K562 treated with DMSO at 1 percent for 12 hours (cell line): ENCODE measurements around the gene IFI27. TPM values are rescaled to one million over a fixed set of nuclear protein-coding genes. Genes with fewer than 3 reads are reported as not detected.

Source experiments
- total RNA-seq: library from RNA; unstranded; fragments of 300-600 nt; gene quantifications from 2 replicates; pipeline ENCODE4 v1.2.3, GENCODE V29; 2022; ENCODE audit not compliant: insufficient read depth

The IFI27 gene
- 7.4 and 10.7 TPM in 2 replicates for total RNA-seq

DNA sequence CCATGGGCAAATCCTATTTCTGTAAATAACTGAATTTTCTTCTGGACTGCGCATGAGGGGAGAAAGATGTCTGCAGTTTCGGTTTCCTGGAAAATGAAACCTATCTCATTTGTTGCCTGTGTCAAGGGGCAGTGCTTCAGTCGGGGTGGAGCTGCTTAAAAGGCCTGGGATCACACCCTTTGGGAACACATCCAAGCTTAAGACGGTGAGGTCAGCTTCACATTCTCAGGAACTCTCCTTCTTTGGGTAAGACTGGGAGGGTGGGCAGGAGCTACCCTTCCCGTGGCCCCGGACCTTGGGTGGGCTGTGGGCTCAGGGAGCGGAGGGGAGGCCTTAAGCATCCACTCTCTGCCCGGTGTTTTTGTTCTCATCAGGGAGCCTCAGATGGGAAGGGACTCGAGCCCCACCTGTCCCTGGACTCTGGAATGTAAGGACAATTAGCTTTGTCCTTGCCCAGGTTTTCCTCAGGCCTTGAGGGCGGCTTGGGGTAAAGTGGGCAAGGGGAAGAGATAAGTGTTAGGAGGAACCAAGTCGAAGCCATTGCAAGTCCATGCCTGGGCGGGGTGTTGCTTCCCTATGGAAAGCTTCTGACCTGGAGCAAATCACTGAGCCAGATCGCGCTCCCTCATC, at the start of gene IFI27:
TSS of gene IFI27 (plus strand) at position 185 of the 630 bp plus-strand sequence.

DNA sequence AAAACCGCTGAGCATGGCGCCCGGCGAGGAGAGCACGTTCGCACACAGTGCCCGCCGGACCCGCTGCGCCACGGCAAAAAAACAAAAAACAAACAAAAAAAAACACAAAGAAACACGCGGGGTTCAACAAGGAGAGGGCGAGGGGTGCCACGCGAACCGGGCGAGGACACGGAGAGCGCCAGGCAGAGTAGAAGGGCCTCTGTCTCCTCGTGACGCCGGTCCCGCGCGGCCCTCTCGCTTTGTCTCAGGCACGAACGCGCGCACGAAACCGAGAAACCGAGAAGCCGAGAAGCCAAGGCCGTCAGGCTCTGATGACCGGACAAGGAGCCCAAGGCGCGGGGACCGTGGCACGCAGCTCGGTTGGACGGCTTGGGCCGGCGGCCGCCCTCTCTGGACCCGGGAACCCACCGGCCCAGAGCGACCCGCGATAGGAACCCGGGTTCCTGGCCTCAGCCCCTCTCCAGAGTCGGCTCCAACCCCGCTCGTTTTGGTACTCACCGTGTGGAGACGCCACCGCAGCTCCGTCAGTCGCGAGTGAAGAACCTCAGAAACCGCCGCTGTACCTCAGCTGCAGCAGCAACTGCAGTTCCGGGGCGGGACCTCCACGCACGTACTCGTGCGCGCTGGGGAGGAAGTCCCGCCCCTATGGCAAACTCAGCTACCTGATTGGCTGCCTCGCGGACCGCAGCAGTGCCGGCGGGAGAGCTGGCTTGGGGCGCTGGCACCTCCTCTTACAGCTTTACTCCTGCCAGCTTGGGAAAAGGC, 29.7 kb upstream of the IFI27 start, which contains the start of the genes DDX24 and IFI27L1:
TSS of gene DDX24 (minus strand) at position 582 of the 765 bp plus-strand sequence. CDS start 1,460 bp downstream, outside the sequence.
TSS of gene IFI27L1 (plus strand) at position 690 of the 765 bp plus-strand sequence. CDS start 15,628 bp downstream, outside the sequence.

DNA sequence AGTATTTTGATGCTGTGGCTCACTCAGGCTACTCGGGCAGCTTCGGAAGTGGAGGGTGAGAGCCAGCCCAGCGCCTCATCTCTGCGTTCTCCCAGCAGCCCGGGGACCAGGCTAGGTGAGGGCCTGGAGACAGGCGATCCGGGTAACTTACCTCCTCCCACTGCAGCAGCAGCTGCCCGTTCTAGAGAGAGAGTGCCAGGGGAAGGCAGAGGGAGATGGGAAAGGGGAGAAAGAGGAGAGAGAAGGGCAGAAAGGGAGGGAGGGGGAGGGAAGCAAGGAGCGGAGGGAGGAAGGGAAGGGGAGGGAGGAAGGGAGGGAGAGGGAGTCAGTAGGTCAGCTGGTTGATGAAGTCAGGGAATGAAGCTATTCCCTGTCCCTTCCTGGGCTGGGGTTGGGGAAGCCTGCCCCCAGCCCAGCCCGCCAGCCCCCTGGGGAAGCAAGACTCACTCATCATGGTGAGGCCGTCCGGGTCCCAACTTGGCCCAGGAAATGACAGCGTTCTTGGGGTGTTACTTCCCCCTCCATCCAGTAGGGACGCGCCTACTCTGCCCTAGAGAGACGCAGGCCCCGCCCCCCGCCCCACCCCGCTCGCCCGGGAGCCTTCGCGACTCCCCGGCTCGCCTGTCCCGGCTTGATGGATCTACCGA, 18.7 kb downstream of the IFI27 start, which contains the start of gene IFI27L2:
TSS of gene IFI27L2 (minus strand) at position 494 of the 647 bp plus-strand sequence. CDS start at position 454, 40 bp downstream.

Other genes with a start within 250 kb of the IFI27 start
- gene FAM181A, start 183.4 kb upstream of the IFI27 start, total RNA-seq = not detected in 2 replicates
- 0.89 and 5.4 TPM in 2 replicates for gene ASB2, start 134.2 kb upstream of the IFI27 start, total RNA-seq
- gene CCDC197, start 113.4 kb upstream of the IFI27 start, total RNA-seq = not detected in 2 replicates
- 0.26 TPM in 1 of 2 replicates, not detected in the other for gene OTUB2, start 84.4 kb upstream of the IFI27 start, total RNA-seq
- 43.0 and 79.6 TPM in 2 replicates for gene DDX24, start 29.5 kb upstream of the IFI27 start, total RNA-seq
- gene IFI27L1, start 29.4 kb upstream of the IFI27 start, total RNA-seq = 33.4 and 57.4 TPM in 2 replicates
- gene IFI27L2, start 18.9 kb downstream of the IFI27 start, total RNA-seq = 7.9 and 31.3 TPM in 2 replicates
- gene PPP4R4, start 63.6 kb downstream of the IFI27 start, total RNA-seq = not detected in 2 replicates
- not detected in 2 replicates for gene SERPINA10, start 182.5 kb downstream of the IFI27 start, total RNA-seq
- not detected in 2 replicates for gene SERPINA6, start 212.6 kb downstream of the IFI27 start, total RNA-seq